Psoas muscle (tissue), 8 donors: ENCODE results near the gene CCDC188. TPM values are rescaled to one million over a fixed set of nuclear protein-coding genes. Genes with fewer than 3 reads are reported as not detected.
"Not testable (repeated sequence)": the region's sequence is repeated elsewhere in the genome, so short reads cannot be mapped to it uniquely, and the experiment has no call there.

ENCODE experiments used
- ATAC-seq, 4 donors: fragments of 200-7000 bp; cut with Tn5 transposase; one replicate each; pipeline ENCODE4 v1.9.1; 2020; ENCODE audit warnings: moderate library complexity in 3 of 4, mild to moderate bottlenecking in 2 of 4
- DNase-seq, 2 donors: peaks; one replicate each; pipeline ENCODE4 v3.0.0-alpha.2; 2020
- H3K27ac ChIP-seq: fragments of 200-600 bp; one replicate; pipeline ENCODE4 v1.8.0; 2022
- H3K27me3 ChIP-seq, 3 donors: fragments of 200-600 bp in 1 of 3; one replicate each; pipeline versions ENCODE4 v1.6.1 to v1.8.0; 2013 to 2022; ENCODE audit warnings: low read length in 2 of 3, mild to moderate bottlenecking in 2 of 3, moderate library complexity in 1 of 3; ENCODE audit not compliant: insufficient read depth in 3 of 3
- H3K36me3 ChIP-seq, 2 donors: fragments of 200-600 bp in 1 of 2; one replicate each; pipeline versions ENCODE4 v1.6.1 to v1.8.0; 2013 to 2022; ENCODE audit warnings: low read depth in 1 of 2, mild to moderate bottlenecking in 1 of 2, moderate library complexity in 1 of 2; ENCODE audit not compliant: insufficient read depth in 1 of 2
- H3K4me1 ChIP-seq: fragments of 200-600 bp; one replicate; pipeline ENCODE4 v1.8.0; 2022
- H3K4me3 ChIP-seq: fragments of 200-600 bp; one replicate; pipeline ENCODE4 v1.8.0; 2022; ENCODE audit warnings: mild to moderate bottlenecking
- H3K9me3 ChIP-seq: fragments of 200-600 bp; one replicate; pipeline ENCODE4 v1.8.0; 2022
- CTCF ChIP-seq: fragments of 200-600 bp; IDR thresholded peaks from one replicate; pipeline ENCODE4 v1.8.0; 2022; ENCODE audit warnings: antibody characterized with exemption
- WGBS, 3 donors: extraction: QIAGEN DNeasy Blood & Tissue Kit; methylation state at CpG; one replicate each; pipeline versions ENCODE4 v1.1.6 to v1.1.7; 2013; 5-methylcytosine and 5-hydroxymethylcytosine counted together
- intact Hi-C, 2 donors: fragments of 100-400 bp; cut with DNase I; formaldehyde crosslinking; loops; one replicate each; pipeline versions ENCODE4 v1.11.0 to v1.14.2; 2022
- polyA plus RNA-seq, 3 donors: library from polyadenylated mRNA; stranded (reverse); fragments of 200-250 nt; gene quantifications; one replicate each; pipeline ENCODE4 v1.2.3, GENCODE V29; 2013
- total RNA-seq, 4 donors: library from RNA; stranded (reverse); fragmentation: NEBNext Ultra II Directional in 2 of 4; extraction: Animal tissue kit (Norgen Biotek cat#: 25700) in 2 of 4; gene quantifications; one replicate each; pipeline versions ENCODE4 v1.2.1 to v1.2.4, GENCODE V29; 2021 to 2023
- donor health status: healthy with polysubstance abuse.
- donor health status: DM: no; HTN: no; CAD: no; lungs with moderate emphysema.
- donor health status: Bipolar disorder and iron deficiency.
- donor health status: healthy.
- donor health status: DM: yes; HTN: yes; CAD: no.
- donor health status: DM: no; HTN: no; CAD: no.
- donor health status: DM: no; HTN: no; CAD: no.
- donor health status: DM: yes; HTN: yes; CAD: no.

Gene CCDC188
- total and polyA plus RNA-seq, 7 donors: 0.09 to 0.38 (median 0.17) TPM; not detected in 2

GRCh38 chr22:20165913-20166312 is 15.1 kb upstream of the CCDC188 start:
- Histone ChIP-seq H3K27me3 (no peaks in the 10 kb centered on the region), H3K27ac (no peak overlapping the region), H3K9me3 (no peaks in the 10 kb centered on the region), H3K36me3 (no peaks in the 10 kb centered on the region), H3K4me1 (no peaks in the 10 kb centered on the region), H3K4me3 (no peak overlapping the region)
- WGBS, 3 donors: 75 to 88% (median 86%) methylated on average over 7 of the region's 7 CpGs
- intact Hi-C loops: loop anchor here in 1 of 2 donors (5.0 kb wide), 1 partner anchor 96 kb away; no protein-coding TSS in a partner anchor
- TF ChIP-seq CTCF: no peak
- ATAC-seq: no peak
- no peak for DNase-seq

GRCh38 chr22:20165421-20165820 is 14.6 kb upstream of the CCDC188 start:
- H3K9me3 ChIP-seq: no peaks in the 10 kb centered on the region
- TF ChIP-seq CTCF: no peak
- intact Hi-C loops: loop anchor here in 1 of 2 donors (5.0 kb wide), 1 partner anchor 97 kb away; no protein-coding TSS in a partner anchor
- H3K27ac ChIP-seq: no peak overlapping the region
- WGBS, 3 donors: 86 to 93% (median 91%) methylated on average over 9 to 12 of the region's 12 CpGs
- DNase-seq (no peak), ATAC-seq (no peak)
- H3K27me3 ChIP-seq: no peaks in the 10 kb centered on the region
- no peaks in the 10 kb centered on the region for H3K36me3 ChIP-seq
- no peak overlapping the region for H3K4me3 ChIP-seq
- H3K4me1 ChIP-seq: no peaks in the 10 kb centered on the region

- H3K27me3 ChIP-seq: no peaks in the 10 kb centered on the region
- DNase-seq: no peak
- intact Hi-C loops: loop anchor here in 1 of 2 donors (5.0 kb wide), 1 partner anchor 97 kb away; no protein-coding TSS in a partner anchor
- no peak for ATAC-seq
- H3K27ac ChIP-seq: no peak overlapping the region
- no peaks in the 10 kb centered on the region for H3K9me3 ChIP-seq
- WGBS, 3 donors: 61 to 67% (median 65%) methylated on average over 9 to 11 of the region's 11 CpGs
- H3K4me1 ChIP-seq: no peaks in the 10 kb centered on the region
- no peaks in the 10 kb centered on the region for H3K36me3 ChIP-seq
- no peak for TF ChIP-seq CTCF
- no peak overlapping the region for H3K4me3 ChIP-seq
These were observed 14.0 kb upstream of the CCDC188 start for GRCh38 chr22:20164863-20165262.

- no peak for ATAC-seq
- WGBS, 3 donors: 78 to 83% (median 80%) methylated on average over 10 of the region's 10 CpGs
- Histone ChIP-seq H3K4me3 (no peak overlapping the region), H3K27me3 (no peaks in the 10 kb centered on the region), H3K36me3 (no peaks in the 10 kb centered on the region), H3K9me3 (no peaks in the 10 kb centered on the region), H3K4me1 (no peaks in the 10 kb centered on the region), H3K27ac (no peak overlapping the region)
- DNase-seq: no peak
- TF ChIP-seq CTCF: no peak
- intact Hi-C loops: no loop called here
These were observed 9.2 kb upstream of the CCDC188 start for GRCh38 chr22:20160041-20160440.

GRCh38 chr22:20159531-20159930 is 8.7 kb upstream of the CCDC188 start:
- H3K4me1 ChIP-seq, H3K27ac ChIP-seq, H3K4me3 ChIP-seq, DNase-seq, intact Hi-C loops, H3K9me3 ChIP-seq, H3K36me3 ChIP-seq, H3K27me3 ChIP-seq, ATAC-seq: not testable (repeated sequence)
- 64 to 68% (median 67%) methylated on average over 6 to 11 of the region's 14 CpGs for WGBS, 3 donors
